Astrocyte (in vitro differentiated cells and primary cell): ENCODE results near the gene TIMM13.

Experiments
- CTCF ChIP-seq: IDR thresholded peaks from 2 replicates; pipeline ENCODE4 v1.5.1; 2011; ENCODE audit warnings: low read depth, mild to moderate bottlenecking, inconsistent platforms, low read length, moderate library complexity; ENCODE audit not compliant: insufficient read depth
- EZH2 ChIP-seq: IDR thresholded peaks from 2 replicates; pipeline ENCODE4 v1.6.1; 2012; ENCODE audit warnings: mild to moderate bottlenecking, low read length, inconsistent platforms; ENCODE audit not compliant: insufficient read depth

DNA sequence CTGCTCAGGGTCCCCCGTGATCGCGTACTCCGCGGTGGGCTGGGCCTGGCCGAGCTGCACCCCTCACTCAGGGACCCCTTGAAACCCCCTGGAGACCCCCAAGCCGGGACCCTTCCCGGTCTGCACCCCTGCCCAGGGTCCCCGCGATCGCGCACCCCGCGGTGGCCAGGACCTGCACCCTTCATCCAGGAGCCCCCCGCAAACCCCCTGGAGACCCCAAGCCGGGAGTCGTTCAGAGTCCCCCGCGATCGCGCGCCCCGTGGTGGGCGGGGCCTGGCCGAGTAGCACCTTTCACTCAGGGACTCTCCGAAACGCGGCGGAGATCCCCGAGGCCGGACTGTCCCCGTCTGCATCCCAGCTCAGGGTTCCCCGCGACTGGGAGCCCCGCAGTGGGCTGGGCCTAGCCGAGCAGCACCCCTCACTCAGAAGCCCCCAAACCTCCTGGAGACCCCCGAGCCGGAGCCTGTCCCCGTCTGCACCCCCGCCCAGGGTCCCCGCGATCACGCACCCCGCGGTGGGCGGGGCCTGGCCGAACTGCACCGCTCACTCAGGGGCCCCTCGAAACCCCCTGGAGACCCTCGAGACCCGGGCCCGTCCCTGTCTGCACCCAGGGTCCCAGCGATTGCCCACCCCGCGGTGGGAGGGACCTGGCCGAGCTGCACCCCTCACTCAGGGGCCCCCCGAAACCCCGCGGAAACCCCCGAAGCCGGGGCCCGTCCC is 28.6 kb upstream of the TIMM13 start:
- TF ChIP-seq CTCF = no peak
- no peak for TF ChIP-seq EZH2
